Astrocyte of the cerebellum (primary cell): Measurements from ENCODE around the gene KRT1.

ENCODE experiments used
- DNase-seq: peaks from one replicate; pipeline ENCODE4 v3.0.0-alpha.2; 2011; ENCODE audit warnings: low read depth
- H3K4me3 ChIP-seq: 2 replicates; pipeline ENCODE4 v1.5.1; 2011; ENCODE audit warnings: mild to moderate bottlenecking, low read depth, low read length, moderate library complexity
- CTCF ChIP-seq: IDR thresholded peaks from 2 replicates; pipeline ENCODE4 v1.5.1; 2012; ENCODE audit warnings: low read length, low read depth, moderate library complexity, mild to moderate bottlenecking; ENCODE audit errors: missing control alignments
- in situ Hi-C: cut with HindIII; loops from 2 replicates; pipeline ENCODE4 v1.10.0; 2017; ENCODE audit warnings: low sequenced_read_pairs

KRT1 gene

GRCh38 chr12:52641468-52641867 is 38.7 kb downstream of the KRT1 start:
- no peak for DNase-seq
- in situ Hi-C loops = no loop called here
- no peak for TF ChIP-seq CTCF
- H3K4me3 ChIP-seq = no peak overlapping the region

- H3K4me3 ChIP-seq = no peak overlapping the region
- TF ChIP-seq CTCF = no peak
- in situ Hi-C loops = no loop called here
- no peak for DNase-seq
These were observed 42.9 kb downstream of the KRT1 start for GRCh38 chr12:52637299-52637698.

GRCh38 chr12:52636592-52637258 is 43.5 kb downstream of the KRT1 start:
- no peak overlapping the region for H3K4me3 ChIP-seq
- in situ Hi-C loops = no loop called here
- no peak for TF ChIP-seq CTCF
- no peak for DNase-seq

- DNase-seq = no peak
- no peak overlapping the region for H3K4me3 ChIP-seq
- TF ChIP-seq CTCF = no peak
- in situ Hi-C loops = no loop called here
These were observed 44.0 kb downstream of the KRT1 start for GRCh38 chr12:52636189-52636588.

DNA sequence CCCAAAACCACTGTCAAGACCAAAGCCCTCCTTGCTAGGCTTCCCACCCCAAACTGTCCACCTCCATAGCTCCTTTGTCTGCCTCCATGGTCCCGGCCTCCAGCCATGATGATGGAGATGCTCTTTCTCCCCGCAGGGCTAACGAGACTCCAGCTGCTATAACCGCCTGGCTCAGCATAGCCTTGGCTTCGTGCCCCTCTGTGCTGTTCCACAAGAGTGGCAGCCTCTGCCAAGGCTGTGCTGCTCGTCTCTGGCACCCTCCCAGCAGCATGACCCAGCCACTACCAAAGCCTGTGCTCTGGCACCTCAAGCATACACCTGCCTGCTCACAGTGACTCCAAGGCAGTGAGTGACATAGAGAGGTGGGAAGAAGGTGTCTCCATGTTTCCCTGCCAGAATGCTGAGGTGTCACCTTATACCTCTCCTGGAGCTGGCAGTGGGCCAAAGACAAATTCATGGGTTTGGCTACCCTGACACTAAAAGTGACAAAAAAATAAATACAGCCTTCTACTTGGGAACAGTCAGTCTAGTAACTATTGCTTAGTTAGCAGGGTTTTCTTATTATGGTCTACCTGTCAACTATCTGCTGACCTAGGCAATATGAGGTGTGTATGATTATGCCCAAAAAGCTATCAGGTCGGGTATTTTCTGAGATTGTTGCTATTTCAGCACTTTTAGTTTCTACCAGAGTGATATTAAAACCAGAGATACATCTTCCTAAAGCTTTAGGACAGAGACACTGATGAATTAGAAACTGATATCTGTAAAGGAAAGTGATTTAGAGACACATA is 45.7 kb downstream of the KRT1 start:
- DNase-seq = no peak
- no peak overlapping the region for H3K4me3 ChIP-seq
- TF ChIP-seq CTCF = no peak
- in situ Hi-C loops = loop anchor here (5.0 kb wide), 1 partner anchor 33 kb away; no protein-coding TSS in a partner anchor

DNA sequence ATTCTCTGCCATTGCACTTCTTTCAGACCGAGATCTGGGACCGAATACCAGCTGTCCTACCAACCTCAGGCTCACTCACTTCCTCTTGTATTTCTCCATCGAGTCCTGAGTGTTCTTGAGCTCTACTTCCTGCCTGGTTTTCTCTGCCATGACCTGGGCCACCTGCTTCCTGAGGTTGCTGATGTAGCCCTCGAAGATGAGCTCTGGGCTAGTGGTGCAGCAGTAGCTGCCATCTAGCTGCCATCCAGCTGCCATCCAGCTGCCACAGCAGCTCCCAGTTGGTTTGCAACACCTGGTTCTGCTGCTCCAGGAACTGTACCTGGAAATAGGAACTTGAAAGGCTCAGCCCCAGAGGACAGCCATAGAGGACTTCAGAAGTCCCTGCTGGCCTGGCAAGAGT is 46.8 kb downstream of the KRT1 start:
- no peak for DNase-seq
- TF ChIP-seq CTCF = no peak
- H3K4me3 ChIP-seq = no peak overlapping the region
- in situ Hi-C loops = loop anchor here (5.0 kb wide), 1 partner anchor 34 kb away; no protein-coding TSS in a partner anchor
